ENCODE measurements around the gene WDR33. TPM values are rescaled to one million over a fixed set of nuclear protein-coding genes. Genes with fewer than 3 reads are reported as not detected.
A peak's percentile ranks its signal among the peaks of the same experiment; 100 is the strongest.

The WDR33 gene
- polyA plus RNA-seq, 10 donors = 25.3 to 40.5 (median 30.4) TPM

DNA sequence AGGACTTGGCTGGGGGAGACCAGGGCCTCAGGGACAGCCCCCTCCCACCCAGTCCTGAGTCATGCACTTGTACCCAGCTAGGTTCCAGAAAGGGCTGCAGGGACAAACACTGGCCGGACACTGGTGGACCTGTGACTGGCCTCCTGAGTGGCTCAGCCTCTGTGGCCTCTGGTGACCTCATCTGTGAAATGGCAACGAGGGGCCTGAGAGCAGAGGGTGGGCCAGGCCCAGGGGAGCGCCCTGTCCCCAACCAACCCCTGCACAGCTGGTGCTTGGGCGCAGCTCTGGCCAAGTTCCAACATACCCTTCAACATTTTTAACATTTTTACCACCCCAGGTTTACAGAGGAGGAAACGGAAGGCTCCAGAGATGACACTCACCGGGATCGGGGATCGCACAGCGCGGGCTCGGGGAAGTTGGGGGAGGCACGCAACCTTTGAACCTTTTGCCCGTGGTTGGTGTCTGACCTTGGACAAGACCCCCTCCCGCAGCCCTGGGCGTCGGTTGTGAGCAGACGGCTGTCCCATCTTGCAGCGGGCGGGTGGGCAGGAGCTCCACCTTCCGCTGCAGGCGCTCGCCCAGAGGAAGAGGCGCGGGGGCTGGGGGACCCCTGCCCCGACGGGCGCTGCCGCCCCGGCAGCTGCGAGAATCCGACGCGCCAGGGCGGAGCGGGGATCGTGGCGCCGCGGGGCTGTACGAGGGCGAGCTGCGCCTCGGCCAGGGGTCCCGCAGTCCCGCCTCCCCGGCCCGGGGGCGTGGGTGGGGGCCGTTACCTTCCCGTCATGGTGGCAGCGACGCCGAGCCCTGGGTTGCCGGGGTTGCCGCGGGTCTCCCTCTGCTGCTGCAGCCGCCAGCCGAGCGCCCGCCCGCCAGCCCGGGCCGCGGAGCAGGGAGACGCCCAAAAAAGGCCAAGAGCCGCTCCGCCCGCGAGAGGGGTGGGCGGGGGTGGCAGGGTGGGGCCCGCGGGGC is 136.4 kb downstream of the WDR33 start:
- peak in 1 of 3 donors; percentile 41 for DNase-seq

DNA sequence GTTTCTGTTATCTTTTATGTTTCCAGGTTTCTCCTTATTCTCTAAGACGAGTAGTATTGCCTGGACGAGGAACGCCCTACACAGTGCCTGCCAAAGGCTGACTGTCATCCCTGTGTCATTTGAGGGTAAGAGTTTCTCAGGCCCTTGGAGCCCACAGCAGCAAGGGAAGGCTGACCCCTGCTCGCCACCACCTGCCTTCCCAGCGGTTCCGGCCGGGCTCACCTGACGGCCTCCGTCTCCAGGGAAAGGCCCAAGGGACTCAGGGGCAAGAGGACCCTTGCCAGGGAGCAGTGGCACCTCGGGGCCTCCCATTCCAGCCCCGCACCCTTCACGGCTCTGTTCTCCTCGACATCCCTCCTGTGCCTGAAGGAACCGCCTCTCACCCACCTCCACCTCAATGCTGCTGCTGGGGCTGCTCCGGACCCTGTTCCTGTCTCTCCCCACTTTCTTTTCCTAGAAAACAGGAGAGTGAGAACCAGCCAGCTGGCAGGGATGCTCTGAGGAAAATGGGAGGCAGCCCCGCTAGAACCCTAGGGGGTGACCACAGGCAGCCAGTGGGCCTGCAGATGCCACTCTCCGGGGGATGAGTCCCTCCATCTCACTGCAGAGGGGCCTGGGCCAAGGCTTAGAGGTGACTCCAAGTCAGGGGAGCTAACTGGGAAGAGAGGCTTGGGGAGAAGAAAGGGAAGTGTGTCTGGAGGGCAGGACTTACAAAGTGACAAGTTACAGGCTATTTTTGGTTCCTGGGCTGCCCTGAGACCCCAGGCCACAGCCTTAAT is 137.5 kb downstream of the WDR33 start:
- no peak for DNase-seq

- no peak for DNase-seq
Observed at GRCh38 chr2:127672341-127673224, 138.4 kb downstream of the WDR33 start.

- DNase-seq = no peak
Observed at GRCh38 chr2:127671557-127672302, 139.2 kb downstream of the WDR33 start.

DNA sequence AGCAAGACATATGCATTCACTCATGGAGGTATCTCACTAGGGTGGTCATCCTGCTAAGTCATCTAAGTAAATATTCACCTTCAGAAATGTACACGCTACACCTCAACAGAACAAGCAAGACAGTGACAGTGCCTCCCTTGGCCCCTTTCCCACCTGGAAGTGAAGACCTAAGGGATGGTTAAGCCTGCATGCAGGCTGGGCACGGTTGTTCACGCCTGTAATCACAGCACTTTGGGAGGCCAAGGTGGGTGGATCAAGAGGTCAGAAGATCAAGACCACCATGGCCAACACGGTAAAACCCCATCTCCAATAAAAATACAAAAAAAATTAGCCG is 140.0 kb downstream of the WDR33 start:
- DNase-seq = no peak

- DNase-seq = no peak
Observed at GRCh38 chr2:127670055-127670956, 140.7 kb downstream of the WDR33 start.

DNA sequence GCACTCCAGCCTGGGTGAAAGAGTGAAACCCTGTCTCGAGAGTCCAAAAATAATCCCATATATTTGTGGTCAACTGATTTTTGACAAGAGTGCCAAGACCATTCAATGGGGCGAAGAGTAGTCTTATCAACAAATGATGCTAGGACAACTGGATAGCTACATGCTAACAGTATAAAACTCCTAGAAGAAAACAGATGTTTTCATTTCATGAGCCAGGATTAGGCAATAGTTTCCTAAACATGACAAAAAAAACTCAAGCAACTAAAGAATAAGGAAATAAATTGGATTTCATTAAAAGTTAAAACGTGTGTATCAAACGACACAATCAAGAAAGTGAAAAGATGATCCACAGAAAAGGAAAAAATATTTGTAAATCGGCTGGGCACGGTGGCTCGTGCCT is 141.9 kb downstream of the WDR33 start:
- no peak for DNase-seq

- no peak for DNase-seq
Observed at GRCh38 chr2:127665267-127665893, 145.6 kb downstream of the WDR33 start.

DNA sequence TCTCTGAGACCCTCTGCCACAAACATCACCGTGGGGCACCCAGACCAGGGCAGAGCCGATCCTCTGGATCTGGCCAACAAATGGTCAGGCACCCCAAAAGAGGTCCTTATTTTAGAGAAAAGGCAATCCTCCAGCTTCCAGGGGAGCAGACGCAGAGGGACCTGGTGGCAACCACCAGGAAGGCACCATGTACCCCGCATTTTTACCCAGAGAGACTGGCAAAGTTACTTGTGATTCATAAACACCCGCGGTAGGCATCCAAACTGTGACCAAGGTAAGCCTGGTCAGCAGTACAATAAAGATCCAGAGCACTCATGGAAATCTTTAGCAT is 146.1 kb downstream of the WDR33 start:
- DNase-seq = no peak

DNA sequence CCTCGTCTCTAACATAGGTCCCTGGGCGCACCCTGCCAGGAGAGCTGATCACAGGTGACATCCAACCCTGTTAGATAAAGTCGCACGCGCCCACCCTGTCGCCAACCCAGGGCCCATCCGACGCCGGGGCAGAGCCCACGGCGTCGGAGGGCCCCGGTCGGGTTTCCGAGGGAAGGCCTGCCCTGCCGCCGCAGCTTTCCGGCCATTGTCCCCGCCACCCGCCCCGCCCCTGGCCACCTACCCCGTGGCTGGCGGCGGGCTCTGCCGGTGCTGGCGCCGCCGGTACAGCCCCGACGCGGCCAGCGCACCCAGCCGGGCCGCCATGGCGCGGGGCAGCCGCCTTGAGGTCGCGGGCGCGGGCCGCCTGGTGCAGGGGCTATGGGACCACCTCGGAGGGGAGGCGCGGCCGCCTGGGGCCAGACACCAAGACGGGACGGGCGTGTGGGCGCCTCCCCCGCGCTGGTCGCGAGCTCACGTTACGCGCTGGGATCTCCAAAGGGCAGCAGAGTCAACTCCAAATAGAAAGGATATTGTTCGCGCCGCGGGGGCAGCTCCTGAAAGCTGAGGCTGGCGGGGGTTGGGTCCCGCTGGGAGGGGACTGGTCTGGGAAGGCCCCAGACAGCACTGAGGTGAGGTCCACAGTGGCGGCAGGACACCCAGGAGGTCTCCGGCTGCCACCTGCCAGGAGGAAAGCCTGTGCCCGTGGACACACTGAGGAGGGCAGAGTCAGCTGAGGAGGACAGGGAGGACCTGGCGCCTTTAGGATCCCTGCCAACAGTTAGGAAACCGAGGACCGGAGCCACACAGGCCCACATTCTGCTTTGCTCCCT is 146.7 kb downstream of the WDR33 start:
- no peak for DNase-seq

DNA sequence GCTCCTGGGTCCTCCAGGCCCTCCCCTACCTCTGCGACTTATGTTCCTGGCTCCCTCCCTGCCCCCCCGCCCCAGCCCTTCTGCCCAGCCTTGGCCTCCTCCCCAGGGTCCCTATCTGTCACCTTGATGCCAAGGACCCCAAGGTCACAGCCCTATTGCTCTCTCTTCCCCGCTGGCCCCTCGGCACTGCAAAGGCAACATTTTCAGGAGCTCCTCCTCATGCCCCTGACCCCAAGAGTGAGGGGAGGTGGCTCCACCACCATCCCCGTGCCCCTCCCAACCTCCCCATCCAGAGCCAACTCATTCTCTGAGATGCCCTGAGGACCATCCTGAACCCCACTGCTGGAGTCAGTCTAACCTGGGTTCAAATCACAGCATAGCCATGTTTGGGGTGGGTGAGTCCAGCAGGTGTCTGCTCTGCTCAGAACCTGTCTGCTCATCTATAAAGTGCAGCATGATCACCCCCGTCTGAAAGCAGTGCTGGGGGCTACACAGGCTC is 147.4 kb downstream of the WDR33 start:
- DNase-seq = no peak

DNA sequence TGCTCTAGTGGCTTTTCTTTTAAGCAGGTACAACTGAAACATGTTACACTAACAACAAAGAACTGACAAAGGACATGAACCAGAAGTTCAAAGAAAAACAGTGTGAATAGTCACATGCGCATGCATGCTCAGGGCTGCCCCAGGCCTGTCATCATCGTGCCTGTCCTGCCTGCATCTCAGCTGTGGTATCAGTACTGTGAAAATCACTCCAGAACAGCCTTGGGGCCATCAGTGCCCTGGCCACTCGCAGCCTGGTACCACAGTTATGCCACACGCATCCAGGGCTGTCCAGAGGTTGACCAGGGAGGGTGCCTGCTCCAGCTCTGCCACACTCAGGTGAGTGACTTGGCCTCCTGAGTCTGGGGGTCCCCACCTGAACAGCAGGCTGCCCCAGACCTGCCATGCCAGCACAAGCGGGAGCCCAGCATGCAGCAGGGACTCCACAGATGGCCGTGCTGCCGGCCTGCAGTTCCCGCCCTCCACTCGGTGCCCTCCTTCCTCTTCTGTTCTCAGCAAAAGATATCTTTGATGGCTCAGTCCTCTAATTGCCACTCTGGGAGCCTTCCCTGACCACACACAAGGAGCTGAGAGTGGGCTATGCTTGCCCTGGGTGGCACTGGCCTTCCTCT is 147.9 kb downstream of the WDR33 start:
- no peak for DNase-seq

GRCh38 chr2:127661949-127662510 is 148.9 kb downstream of the WDR33 start:
- DNase-seq = no peak

GRCh38 chr2:127661072-127661649 is 149.8 kb downstream of the WDR33 start:
- DNase-seq = no peak

DNA sequence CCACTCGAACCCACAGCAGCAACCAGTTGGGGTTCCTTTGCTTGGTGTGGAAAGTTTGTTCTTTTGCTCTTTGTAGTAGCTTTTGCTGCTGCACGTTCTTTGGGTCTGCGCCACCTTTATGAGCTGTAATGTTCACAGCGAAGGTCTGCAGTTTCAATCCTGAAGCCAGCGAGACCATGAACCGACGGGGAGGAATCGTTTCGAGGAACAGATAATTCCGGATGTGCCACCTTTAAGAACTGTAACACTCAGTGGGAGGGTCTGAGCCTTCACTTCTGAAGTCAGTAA is 150.7 kb downstream of the WDR33 start:
- DNase-seq = no peak

DNA sequence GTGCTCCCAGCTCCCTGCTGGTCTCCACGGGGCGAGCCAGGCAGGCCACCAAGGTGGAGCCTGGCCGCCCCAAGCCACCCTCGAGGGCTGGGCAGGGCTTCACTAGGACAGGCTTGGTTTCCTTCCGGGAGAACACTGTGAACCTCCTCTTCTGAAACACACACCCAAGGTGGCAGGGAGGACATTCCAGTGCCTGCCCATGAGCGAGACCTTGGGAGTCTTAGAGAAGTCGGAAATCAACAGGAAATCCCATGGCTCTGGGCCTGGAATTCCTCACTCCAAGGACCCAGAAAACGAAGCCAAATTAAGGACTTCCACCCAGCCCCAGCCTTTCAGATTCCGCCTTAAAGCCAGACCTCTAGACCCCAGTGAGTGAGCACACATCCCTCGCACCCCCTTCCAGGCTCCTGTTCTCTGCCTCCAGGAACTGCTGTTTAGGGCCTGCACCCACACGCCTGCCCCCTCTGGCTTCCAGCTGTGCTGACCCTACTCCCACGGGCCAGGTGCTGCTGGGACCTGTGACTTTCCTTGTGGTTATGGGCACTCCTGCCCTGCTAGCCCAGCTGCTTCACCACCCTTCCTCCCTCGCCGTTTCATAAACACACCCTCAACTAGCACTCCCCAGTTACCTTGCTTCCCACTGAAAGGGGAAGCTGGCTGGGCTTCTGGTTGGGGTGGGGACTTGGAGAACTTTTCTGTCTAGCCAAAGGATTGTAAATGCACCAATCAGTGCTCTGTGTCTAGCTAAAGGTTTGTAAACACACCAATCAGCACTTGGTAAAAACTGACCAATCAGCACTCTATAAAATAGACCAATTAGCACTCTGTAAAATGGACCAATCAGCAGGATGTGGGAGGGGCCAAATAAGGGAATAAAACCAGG is 151.3 kb downstream of the WDR33 start:
- no peak for DNase-seq
